ENCODE results near the gene ELOVL2. TPM values are rescaled to one million over a fixed set of nuclear protein-coding genes. Genes with fewer than 3 reads are reported as not detected.
A peak's percentile ranks its signal among the peaks of the same experiment; 100 is the strongest.

Gene ELOVL2
- total and polyA plus RNA-seq, 8 donors = 0.23 to 1.8 TPM; not detected in 6

- no peaks in the 10 kb centered on the region for H3K36me3 ChIP-seq
- peaks cover 0 to 13% (median 0%) of the 10 kb centered on the region in 4 donors for H3K4me1 ChIP-seq
- H3K4me3 ChIP-seq = no peak overlapping the region
- intact Hi-C loops (cut with DNase I; ENCODE audit: low total_unique reads) = no loop called here
- H3K27ac ChIP-seq = no peak overlapping the region
- DNase-seq = peak; percentile 40 to 74
- TF ChIP-seq CTCF (IDR thresholded peaks at IDR 0.05) (no peak), POLR2AphosphoS5 (IDR thresholded peaks at IDR 0.05) (no peak), EP300 (IDR thresholded peaks at IDR 0.05) (no peak), POLR2A (IDR thresholded peaks at IDR 0.05) (no peak)
- peaks cover 0 to 20% (median 0%) of the 10 kb centered on the region in 3 donors for H3K27me3 ChIP-seq
- WGBS, 5 donors = 20 to 46% (median 34%) methylated on average over 8 of the region's 8 CpGs
- no peaks in the 10 kb centered on the region for H3K9me3 ChIP-seq
Measured at GRCh38 chr6:11011787-11012234, 32.3 kb downstream of the ELOVL2 start.

GRCh38 chr6:11009353-11009752 lies 34.8 kb downstream of the ELOVL2 start:
- WGBS, 5 donors = 68 to 81% (median 73%) methylated on average over 6 of the region's 6 CpGs
- no peak for TF ChIP-seq POLR2A (IDR thresholded peaks at IDR 0.05)
- TF ChIP-seq EP300 (IDR thresholded peaks at IDR 0.05) = no peak
- no peak for TF ChIP-seq POLR2AphosphoS5 (IDR thresholded peaks at IDR 0.05)
- no peak for TF ChIP-seq CTCF (IDR thresholded peaks at IDR 0.05)
- no peaks in the 10 kb centered on the region for H3K9me3 ChIP-seq

GRCh38 chr6:11008821-11009220 lies 35.3 kb downstream of the ELOVL2 start:
- Histone ChIP-seq H3K4me1 (peaks cover 0 to 13% (median 0%) of the 10 kb centered on the region in 4 donors), H3K4me3 (no peak overlapping the region), H3K27me3 (peaks cover 0 to 9% (median 0%) of the 10 kb centered on the region in 3 donors), H3K36me3 (no peaks in the 10 kb centered on the region), H3K27ac (no peak overlapping the region), H3K9me3 (no peaks in the 10 kb centered on the region)
- WGBS, 5 donors = 41 to 60% (median 50%) methylated on average over 1 of the region's 1 CpG
- intact Hi-C loops (cut with DNase I; ENCODE audit: low total_unique reads) = no loop called here
- TF ChIP-seq POLR2AphosphoS5 (IDR thresholded peaks at IDR 0.05) (no peak), POLR2A (IDR thresholded peaks at IDR 0.05) (no peak), CTCF (IDR thresholded peaks at IDR 0.05) (no peak), EP300 (IDR thresholded peaks at IDR 0.05) (no peak)
- DNase-seq = peak in 1 of 2 donors; percentile 45

More at GRCh38 chr6:11009353-11009752, 34.8 kb downstream of the ELOVL2 start:
- no peak for DNase-seq
- H3K27ac ChIP-seq = no peak overlapping the region
- H3K27me3 ChIP-seq = peaks cover 0 to 9% (median 0%) of the 10 kb centered on the region in 3 donors
- intact Hi-C loops (cut with DNase I; ENCODE audit: low total_unique reads) = no loop called here
- H3K4me1 ChIP-seq = peaks cover 0 to 13% (median 0%) of the 10 kb centered on the region in 4 donors
- no peak overlapping the region for H3K4me3 ChIP-seq
- no peaks in the 10 kb centered on the region for H3K36me3 ChIP-seq

- intact Hi-C loops (cut with DNase I; ENCODE audit: low total_unique reads) = no loop called here
- no peak for DNase-seq
Measured at GRCh38 chr6:11007715-11008608, 36.1 kb downstream of the ELOVL2 start.

More at GRCh38 chr6:11007715-11008608, 36.1 kb downstream of the ELOVL2 start:
- 62 to 77% (median 69%) methylated on average over 10 of the region's 10 CpGs for WGBS, 5 donors
- no peak overlapping the region for H3K4me3 ChIP-seq
- no peaks in the 10 kb centered on the region for H3K36me3 ChIP-seq
- H3K27ac ChIP-seq = no peak overlapping the region
- TF ChIP-seq POLR2AphosphoS5 (IDR thresholded peaks at IDR 0.05) (no peak), POLR2A (IDR thresholded peaks at IDR 0.05) (no peak), CTCF (IDR thresholded peaks at IDR 0.05) (no peak), EP300 (IDR thresholded peaks at IDR 0.05) (no peak)
- H3K4me1 ChIP-seq = peaks cover 0 to 13% (median 0%) of the 10 kb centered on the region in 4 donors
- H3K27me3 ChIP-seq = peaks cover 0 to 9% (median 0%) of the 10 kb centered on the region in 3 donors
- H3K9me3 ChIP-seq = no peaks in the 10 kb centered on the region

Measured in stomach (tissue), 9 donors.